ENCODE data around the gene USP48. TPM values are rescaled to one million over a fixed set of nuclear protein-coding genes. Genes with fewer than 3 reads are reported as not detected.

The USP48 gene
- total and polyA plus RNA-seq, 2 of the 8 experiments (the other 6 are each of a cell fraction or from before 2014, with no cell fraction given), result 12.8 to 83.5 TPM

- TF ChIP-seq EP300 (IDR thresholded peaks at IDR 0.05; ENCODE audit: borderline replicate concordance in 1 of 2, low read depth in 2 of 2, low read length in 2 of 2), result no peak
Observed at GRCh38 chr1:21763694-21764419, 19.1 kb downstream of the USP48 start (continued).
